ENCODE measurements around the gene CHMP5. TPM values are rescaled to one million over a fixed set of nuclear protein-coding genes. Genes with fewer than 3 reads are reported as not detected.

CHMP5 gene
- total RNA-seq, 1 donor from 2014 or later: 88.7 TPM

DNA sequence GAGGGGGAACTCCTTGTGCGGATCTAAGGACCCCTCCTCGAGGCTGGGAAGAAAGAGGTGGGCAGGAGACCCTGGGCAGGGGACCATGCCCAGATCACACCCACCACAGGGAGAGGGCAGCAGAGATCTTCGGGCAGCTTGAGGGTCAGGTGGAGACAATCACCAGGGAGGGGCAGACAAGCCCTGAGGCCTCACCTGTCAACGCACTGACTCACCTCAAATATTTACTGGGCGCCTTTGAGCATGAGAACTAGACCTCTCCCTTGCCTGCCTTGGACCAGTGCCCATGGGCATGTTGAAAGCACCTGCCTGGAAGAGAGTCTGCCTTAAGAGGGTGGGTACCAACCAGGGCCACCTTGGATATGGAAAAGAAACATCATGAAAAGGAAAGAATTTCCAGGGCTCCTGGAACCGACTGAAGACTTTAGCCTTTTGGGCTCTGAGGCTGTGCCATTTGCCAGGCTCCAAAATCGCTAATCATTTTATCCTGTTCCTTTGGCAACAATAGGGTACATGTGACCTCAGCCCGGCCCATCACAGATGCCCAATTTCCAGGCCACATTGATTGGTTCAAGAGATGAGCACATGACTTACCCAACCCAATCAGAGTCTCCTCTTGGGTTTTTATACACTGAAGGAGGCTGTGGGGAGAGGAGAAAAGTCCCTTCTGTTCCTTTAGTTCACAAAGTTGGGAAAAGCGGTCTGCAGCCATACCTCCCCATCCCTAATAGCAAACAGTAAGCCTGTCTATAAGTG lies 35.3 kb upstream of the CHMP5 start:
- Mint-ChIP-seq H3K9me3 (ENCODE audit: unreplicated experiment) (no peaks in the 10 kb centered on the region), H3K4me1 (ENCODE audit: unreplicated experiment) (peaks cover 11% of the 10 kb centered on the region), H3K4me3 (ENCODE audit: unreplicated experiment) (no peak overlapping the region), H3K27me3 (ENCODE audit: unreplicated experiment) (peaks cover 7% of the 10 kb centered on the region), H3K27ac (ENCODE audit: unreplicated experiment) (no peak overlapping the region), H3K36me3 (ENCODE audit: low read depth, unreplicated experiment) (peaks cover 7% of the 10 kb centered on the region)
- DNase-seq (ENCODE audit: low spot score): no peak
- no peak for TF ChIP-seq CTCF (IDR thresholded peaks at IDR 0.05; ENCODE audit: unreplicated experiment)

GRCh38 chr9:33230756-33231622 lies 33.9 kb upstream of the CHMP5 start:
- H3K4me1 Mint-ChIP-seq (ENCODE audit: unreplicated experiment): peaks cover under 1% of the 10 kb centered on the region
- no peaks in the 10 kb centered on the region for H3K9me3 Mint-ChIP-seq (ENCODE audit: unreplicated experiment)
- H3K4me3 Mint-ChIP-seq (ENCODE audit: unreplicated experiment): no peak overlapping the region
- DNase-seq (ENCODE audit: low spot score): no peak
- H3K36me3 Mint-ChIP-seq (ENCODE audit: low read depth, unreplicated experiment): peaks cover 7% of the 10 kb centered on the region
- peaks cover 10% of the 10 kb centered on the region for H3K27me3 Mint-ChIP-seq (ENCODE audit: unreplicated experiment)
- H3K27ac Mint-ChIP-seq (ENCODE audit: unreplicated experiment): no peak overlapping the region
- no peak for TF ChIP-seq CTCF (IDR thresholded peaks at IDR 0.05; ENCODE audit: unreplicated experiment)

- Mint-ChIP-seq H3K4me3 (ENCODE audit: unreplicated experiment) (no peak overlapping the region), H3K27ac (ENCODE audit: unreplicated experiment) (no peak overlapping the region), H3K27me3 (ENCODE audit: unreplicated experiment) (peaks cover 9% of the 10 kb centered on the region), H3K4me1 (ENCODE audit: unreplicated experiment) (no peaks in the 10 kb centered on the region), H3K36me3 (ENCODE audit: low read depth, unreplicated experiment) (peaks cover 7% of the 10 kb centered on the region), H3K9me3 (ENCODE audit: unreplicated experiment) (no peaks in the 10 kb centered on the region)
- DNase-seq (ENCODE audit: low spot score): no peak
- TF ChIP-seq CTCF (IDR thresholded peaks at IDR 0.05; ENCODE audit: unreplicated experiment): no peak
These were observed 33.3 kb upstream of the CHMP5 start for GRCh38 chr9:33231623-33231942.

GRCh38 chr9:33232815-33233214 lies 32.0 kb upstream of the CHMP5 start:
- Mint-ChIP-seq H3K9me3 (ENCODE audit: unreplicated experiment) (no peaks in the 10 kb centered on the region), H3K27ac (ENCODE audit: unreplicated experiment) (peak overlapping the region; percentile 33)

More at GRCh38 chr9:33232815-33233214, 32.0 kb upstream of the CHMP5 start:
- DNase-seq (ENCODE audit: low spot score): no peak
- Mint-ChIP-seq H3K4me1 (ENCODE audit: unreplicated experiment) (no peaks in the 10 kb centered on the region), H3K27me3 (ENCODE audit: unreplicated experiment) (peaks cover 8% of the 10 kb centered on the region), H3K4me3 (ENCODE audit: unreplicated experiment) (peak overlapping the region; percentile 8), H3K36me3 (ENCODE audit: low read depth, unreplicated experiment) (peaks cover 7% of the 10 kb centered on the region)
- TF ChIP-seq CTCF (IDR thresholded peaks at IDR 0.05; ENCODE audit: unreplicated experiment): no peak

Data from endothelial cell (in vitro differentiated cells).